SH-SY5Y (cell line): ENCODE data around the gene TEX36.

Experiments used
- GATA2 ChIP-seq: IDR thresholded peaks from 2 replicates; pipeline ENCODE4 v1.6.1; 2011; ENCODE audit warnings: mild to moderate bottlenecking, low read depth, low read length
- GATA3 ChIP-seq: IDR thresholded peaks from 2 replicates; pipeline ENCODE4 v1.6.1; 2011; ENCODE audit warnings: low read depth, mild to moderate bottlenecking, low read length, moderate library complexity

GRCh38 chr10:125641398-125641797, 41.6 kb downstream of the TEX36 start:
- TF ChIP-seq GATA2 (no peak), GATA3 (no peak)
